K562 (cell line): ENCODE measurements around the gene SYN1. TPM values are rescaled to one million over a fixed set of nuclear protein-coding genes. Genes with fewer than 3 reads are reported as not detected.

ENCODE experiments used
- ATAC-seq: fragments of 200-7000 bp; cut with Tn5 transposase; 3 replicates; pipeline ENCODE4 v1.9.1; 2020; ENCODE audit warnings: moderate library complexity
- BruUV-seq: library from RNA; stranded (reverse); fragments of 400-500 nt; replicated peaks from 2 replicates; lab custom pipeline; 2021; lab: Mats Ljungman, UMichigan
- CTCF ChIA-PET: fragments of 300-600 bp; formaldehyde crosslinking; extraction: SDS; loops from one replicate; lab custom pipeline; 2021; ENCODE audit warnings: low intra/inter-chr PET ratio; lab: Yijun Ruan, JAX
- POLR2A ChIA-PET: fragments of 300-600, 350-650 bp; sonication (Branson Sonifier 250); formaldehyde crosslinking; extraction: SDS; loops from one replicate; lab custom pipeline; 2021; ENCODE audit warnings: antibody characterized with exemption, inconsistent platforms; lab: Yijun Ruan, JAX
- DNase-seq, 4 experiments: peaks; one replicate each; pipeline versions ENCODE4 v3.0.0 to v3.0.0-alpha.2; 2011 to 2018; ENCODE audit warnings: low spot score in 3 of 4, mixed read lengths in 3 of 4; ENCODE audit errors: extremely low read depth in 1 of 4
- FAIRE-seq: peaks from 2 replicates; lab custom pipeline; 2011; peaks lifted over from hg19 to GRCh38; lab: Jason Lieb, UNC
- H2AFZ ChIP-seq: 2 replicates; pipeline ENCODE4 v1.6.0; 2011; ENCODE audit warnings: low read depth, low read length, control low read depth, inconsistent platforms
- H3K27ac ChIP-seq: fragments of 200-600 bp; 3 replicates; pipeline ENCODE4 v1.8.0; 2011; ENCODE audit warnings: low read depth, mild to moderate bottlenecking, control low read depth, inconsistent platforms, low read length, moderate library complexity, mixed read lengths; ENCODE audit errors: extremely low read depth
- H3K27me3 ChIP-seq, 2 experiments: fragments of 300-600 bp in 1 of 2; 2 replicates in 1 of 2; 3 replicates in 1 of 2; pipeline versions ENCODE4 v1.6.0 to v1.8.0; 2011; ENCODE audit warnings: inconsistent platforms in 2 of 2, low read length in 2 of 2, mild to moderate bottlenecking in 1 of 2, mixed read lengths in 1 of 2, moderate library complexity in 1 of 2; ENCODE audit not compliant: control insufficient read depth in 2 of 2, insufficient read depth in 2 of 2
- H3K36me3 ChIP-seq: fragments of 300-600 bp; 3 replicates; pipeline ENCODE4 v1.8.0; 2011; ENCODE audit warnings: mild to moderate bottlenecking, low read length, inconsistent platforms; ENCODE audit not compliant: control insufficient read depth, insufficient read depth
- H3K4me1 ChIP-seq, 2 experiments: fragments of 200-600 bp in 1 of 2; replicated peaks in 1 of 2; 2 replicates in 1 of 2; 3 replicates in 1 of 2; pipeline versions ENCODE4 v1.5.1 to v1.8.0; 2011; ENCODE audit warnings: inconsistent platforms in 2 of 2, low read length in 2 of 2, mild to moderate bottlenecking in 1 of 2, mixed read lengths in 1 of 2, moderate library complexity in 1 of 2; ENCODE audit not compliant: control insufficient read depth in 2 of 2, insufficient read depth in 2 of 2
- H3K4me2 ChIP-seq: 2 replicates; pipeline ENCODE4 v1.6.1; 2011; ENCODE audit warnings: low read length, control low read depth, inconsistent platforms, mixed read lengths; ENCODE audit not compliant: insufficient read depth
- H3K4me3 ChIP-seq: fragments of 200-600 bp; sonication (generic), shearing (Covaris generic); 2 replicates; pipeline ENCODE4 v1.5.1; 2016; ENCODE audit warnings: control low read depth, inconsistent platforms
- H3K79me2 ChIP-seq: fragments of 200-600 bp; 3 replicates; pipeline ENCODE4 v1.8.0; 2011; ENCODE audit warnings: low read length, inconsistent platforms; ENCODE audit not compliant: control insufficient read depth, insufficient read depth
- H3K9ac ChIP-seq, 2 experiments: 2 replicates each; pipeline versions ENCODE4 v1.6.0 to v1.6.1; 2011; ENCODE audit warnings: low read depth in 2 of 2, low read length in 2 of 2, control low read depth in 1 of 2, inconsistent platforms in 1 of 2, mild to moderate bottlenecking in 1 of 2, mixed read lengths in 1 of 2; ENCODE audit not compliant: insufficient read depth in 1 of 2
- H3K9me1 ChIP-seq: one replicate; pipeline ENCODE4 v1.6.0; 2011; ENCODE audit warnings: inconsistent platforms, mild to moderate bottlenecking, low read length, moderate library complexity; ENCODE audit not compliant: control insufficient read depth, insufficient read depth
- H3K9me3 ChIP-seq: replicated peaks from 2 replicates; pipeline ENCODE4 v1.5.1; 2011; ENCODE audit warnings: low read depth, low read length, inconsistent platforms; ENCODE audit not compliant: control insufficient read depth, insufficient read depth
- H4K20me1 ChIP-seq: replicated peaks from 2 replicates; pipeline ENCODE4 v1.6.1; 2011; ENCODE audit warnings: low read length, inconsistent platforms, mixed read lengths; ENCODE audit not compliant: control insufficient read depth, insufficient read depth
- BMI1 ChIP-seq: fragments of 150-350 bp; IDR thresholded peaks from 2 replicates; pipeline ENCODE4 v1.6.1; 2014; ENCODE audit warnings: low read length
- DDX20 ChIP-seq: fragments of 450-650 bp; IDR thresholded peaks from 2 replicates; pipeline ENCODE4 v1.6.1; 2016; ENCODE audit warnings: missing genetic modification characterization, low read depth, mild to moderate bottlenecking, missing compliant biosample characterization, moderate library complexity
- POLR2G ChIP-seq: fragments of 200-400 bp; formaldehyde crosslinking; IDR thresholded peaks from 2 replicates; pipeline ENCODE4 v1.6.1; 2017; ENCODE audit warnings: low read depth, mild to moderate bottlenecking, antibody characterized with exemption, low read length, moderate library complexity
- RBBP5 ChIP-seq: fragments of 200-600 bp; sonication (generic); IDR thresholded peaks from 2 replicates; pipeline ENCODE4 v1.6.1; 2012; ENCODE audit warnings: borderline replicate concordance, mild to moderate bottlenecking, low read length, control low read depth, inconsistent platforms; ENCODE audit not compliant: insufficient read depth, poor library complexity, severe bottlenecking
- RBFOX2 ChIP-seq: fragments of 200-400 bp; formaldehyde crosslinking; IDR thresholded peaks from 2 replicates; pipeline ENCODE4 v1.6.1; 2017; ENCODE audit warnings: low read depth, mild to moderate bottlenecking, low read length, moderate library complexity
- SMAD2 ChIP-seq: fragments of 150-350 bp; IDR thresholded peaks from 2 replicates; pipeline ENCODE4 v1.6.1; 2014; ENCODE audit warnings: low read depth, mild to moderate bottlenecking, low read length
- WGBS: fragments of 100-300 bp; shearing (Covaris generic); methylation state at CpG from one replicate; pipeline ENCODE4 v1.1.6; 2016; ENCODE audit warnings: low coverage, mixed read lengths; ENCODE audit not compliant: insufficient coverage; ENCODE audit errors: missing lambda C conversion rate; 5-methylcytosine and 5-hydroxymethylcytosine counted together
- in situ Hi-C: fragments of 300-500 bp; cut with MboI; formaldehyde crosslinking; loops from 4 replicates; pipeline ENCODE4 v1.15.0; 2018; ENCODE audit warnings: inconsistent platforms, mixed read lengths
- intact Hi-C: fragments of 100-400 bp; cut with micrococcal nuclease; formaldehyde crosslinking; loops from 2 replicates; pipeline ENCODE4 v1.14.2; 2022
- polyA plus RNA-seq, 8 experiments: library from polyadenylated mRNA; depleted of rRNA in 4 of 8; stranded (reverse) in 5 of 8; unstranded in 3 of 8; fragments of >200 nt; fragmentation: Nextera tagmentation in 2 of 8; fragmentation: Illumina TruSeq in 1 of 8; extraction: Ambion mirVana in 2 of 8; extraction: Trizol in 1 of 8; gene quantifications; 2 replicates each; pipeline versions ENCODE4 v1.2.1 to v1.2.3, GENCODE V29; 2011 to 2014; ENCODE audit warnings: inconsistent platforms in 1 of 8, missing spikeins in 1 of 8
- total RNA-seq, 7 experiments: library from RNA; depleted of rRNA in 6 of 7; stranded (reverse); fragments of >200 nt in 6 of 7; fragmentation: Illumina TruSeq in 2 of 7; extraction: Trizol in 2 of 7; gene quantifications; 2 replicates each; pipeline versions ENCODE4 v1.2.1 to v1.2.3, GENCODE V29; 2011 to 2021; ENCODE audit warnings: low replicate concordance in 1 of 7
- TF ChIP-seq, protein P1 (sequence below): sonication (generic); formaldehyde crosslinking; IDR thresholded peaks from 2 replicates; pipeline ENCODE4 v1.5.0; 2020; ENCODE audit warnings: missing genetic modification reagents

Gene SYN1
- total and polyA plus RNA-seq, 9 of the 15 experiments (the other 6 are each of a cell fraction or from before 2014, with no cell fraction given), result 0.01 to 0.28 (median 0.18) TPM; not detected in 2

DNA sequence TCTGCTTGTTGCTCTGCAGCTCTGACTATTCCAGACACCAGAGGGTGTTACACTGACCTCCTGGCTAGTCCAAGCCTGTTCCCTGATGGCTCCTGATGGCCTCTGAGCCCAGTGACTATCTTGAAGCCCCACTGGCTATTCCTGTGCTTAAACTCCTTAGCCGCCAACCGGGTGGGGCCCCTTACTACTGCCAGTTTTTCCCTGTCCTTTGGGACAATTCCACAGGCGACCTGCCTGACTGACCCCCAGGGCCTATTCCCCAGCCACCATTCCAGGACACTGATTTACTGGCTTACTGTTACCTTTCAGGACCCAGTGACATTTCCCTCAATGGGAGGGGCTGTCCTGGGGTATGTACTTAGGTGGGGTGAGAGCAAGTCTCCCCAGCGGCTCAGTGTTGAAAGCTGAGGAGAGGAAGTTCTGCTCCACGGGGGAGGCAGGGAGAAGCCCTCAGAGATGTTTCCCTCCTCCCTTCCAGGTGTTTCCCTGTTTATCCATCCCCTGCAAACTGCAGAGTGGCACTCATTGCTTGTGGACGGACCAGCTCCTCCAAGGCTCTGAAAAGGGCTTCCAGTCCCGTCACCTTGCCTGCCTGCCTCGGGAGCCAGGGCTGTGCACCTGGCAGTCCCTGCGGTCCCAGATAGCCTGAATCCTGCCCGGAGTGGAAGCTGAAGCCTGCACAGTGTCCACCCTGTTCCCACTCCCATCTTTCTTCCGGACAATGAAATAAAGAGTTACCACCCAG lies 33.4 kb downstream of the SYN1 start (continued):
- no peak for TF ChIP-seq SMAD2
- TF ChIP-seq RBFOX2, result peak; percentile 41; the same call in 1 of the 2 replicates

DNA sequence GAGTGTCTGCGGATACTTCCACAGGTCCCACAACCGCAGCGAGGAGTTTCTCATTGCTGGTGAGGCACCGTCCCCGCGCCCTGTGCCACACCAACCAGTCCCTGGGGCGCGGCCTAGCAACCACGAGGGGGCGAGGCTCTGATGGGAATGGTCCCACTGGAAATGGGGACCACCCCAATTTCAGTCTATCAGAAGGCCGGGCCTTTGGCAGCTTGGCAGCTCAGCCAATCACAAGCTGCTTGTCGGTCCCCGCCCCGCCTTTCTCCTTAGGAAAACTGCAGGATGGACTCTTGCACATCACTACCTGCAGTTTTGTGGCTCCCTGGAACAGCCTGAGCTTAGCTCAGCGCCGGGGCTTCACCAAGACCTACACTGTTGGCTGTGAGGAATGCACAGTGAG lies 34.4 kb downstream of the SYN1 start:
- no peak for ATAC-seq
- intact Hi-C loops, result no loop called here

More for the DNA sequence above, 34.4 kb downstream of the SYN1 start:
- H3K4me1 ChIP-seq, result peaks cover 14 to 22% of the 10 kb centered on the region in 2 experiments; a peak in 4 of 5 replicates
- FAIRE-seq (no peak), DNase-seq (no peak)
- H4K20me1 ChIP-seq, result no peaks in the 10 kb centered on the region
- H3K4me2 ChIP-seq, result no peak overlapping the region; the same call in 1 of the 2 replicates
- H3K79me2 ChIP-seq, result peaks cover 29% of the 10 kb centered on the region
- H3K36me3 ChIP-seq, result peaks cover 36% of the 10 kb centered on the region; the same call in 2 of the 3 replicates
- H3K27ac ChIP-seq, result no peak overlapping the region
- H3K9me1 ChIP-seq, result no peaks in the 10 kb centered on the region
- CTCF ChIA-PET, result no interaction called here
- in situ Hi-C loops, result no loop called here
- no peak overlapping the region for H3K4me3 ChIP-seq
- no peaks in the 10 kb centered on the region for H3K27me3 ChIP-seq
- TF ChIP-seq POLR2G (0 out of 2 replicates have a peak, but pooled peaks have one; percentile 34), RBFOX2 (peak; percentile 44; the same call in 1 of the 2 replicates), RBBP5 (no peak), DDX20 (tag) (no peak), BMI1 (no peak)
- TF ChIP-seq, protein P1, sequence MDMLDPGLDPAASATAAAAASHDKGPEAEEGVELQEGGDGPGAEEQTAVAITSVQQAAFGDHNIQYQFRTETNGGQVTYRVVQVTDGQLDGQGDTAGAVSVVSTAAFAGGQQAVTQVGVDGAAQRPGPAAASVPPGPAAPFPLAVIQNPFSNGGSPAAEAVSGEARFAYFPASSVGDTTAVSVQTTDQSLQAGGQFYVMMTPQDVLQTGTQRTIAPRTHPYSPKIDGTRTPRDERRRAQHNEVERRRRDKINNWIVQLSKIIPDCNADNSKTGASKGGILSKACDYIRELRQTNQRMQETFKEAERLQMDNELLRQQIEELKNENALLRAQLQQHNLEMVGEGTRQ (CRISPR knock-in tag), result no peak
- BruUV-seq, result no TSS peak
- H3K9me3 ChIP-seq, result no peaks in the 10 kb centered on the region
- POLR2A ChIA-PET, result interaction anchor here (0.6 to 1.0 kb wide), 2 partner anchors 10 to 52 kb away, joined by 3 to 4 read pairs; no protein-coding TSS in a partner anchor
- 92% methylated on average over 4 of the region's 16 CpGs for WGBS
- no peak overlapping the region for H2AFZ ChIP-seq
- no peak overlapping the region for H3K9ac ChIP-seq
